CD8-positive, alpha-beta memory T cell (primary cell): Measurements from ENCODE around the gene DICER1. TPM values are rescaled to one million over a fixed set of nuclear protein-coding genes. Genes with fewer than 3 reads are reported as not detected.
"Not testable (repeated sequence)": the region's sequence is repeated elsewhere in the genome, so short reads cannot be mapped to it uniquely, and the experiment has no call there.

Experiments used
- CTCF ChIA-PET: fragments of 350-600 bp; sonication (Branson Sonifier 250); formaldehyde crosslinking; loops from one replicate; lab custom pipeline; 2021; ENCODE audit warnings: antibody characterized with exemption; lab: Charles Lee
- POLR2A ChIA-PET: fragments of 350-600 bp; sonication (Branson Sonifier 250); formaldehyde crosslinking; loops from one replicate; lab custom pipeline; 2021; ENCODE audit warnings: antibody characterized with exemption; lab: Charles Lee
- DNase-seq, 5 donors: peaks; one replicate each; pipeline versions ENCODE4 v3.0.0 to v3.0.0-alpha.2; 2020 to 2022; ENCODE audit warnings: mixed read lengths in 1 of 5
- H3K27ac ChIP-seq: one replicate; pipeline ENCODE4 v1.7.0; 2013; ENCODE audit warnings: low read depth, mild to moderate bottlenecking, low read length, moderate library complexity
- H3K27me3 ChIP-seq: 2 replicates; pipeline ENCODE4 v1.7.0; 2013; ENCODE audit warnings: low read length, mild to moderate bottlenecking; ENCODE audit not compliant: insufficient read depth, poor library complexity, severe bottlenecking
- H3K36me3 ChIP-seq: 2 replicates; pipeline ENCODE4 v1.7.0; 2013; ENCODE audit warnings: mild to moderate bottlenecking, low read length, moderate library complexity; ENCODE audit not compliant: insufficient read depth
- H3K4me1 ChIP-seq: 2 replicates; pipeline ENCODE4 v1.7.0; 2013; ENCODE audit warnings: mild to moderate bottlenecking, low read length, moderate library complexity; ENCODE audit not compliant: insufficient read depth
- H3K4me3 ChIP-seq: 2 replicates; pipeline ENCODE4 v1.7.0; 2013; ENCODE audit warnings: mild to moderate bottlenecking, low read length
- H3K9me3 ChIP-seq: 2 replicates; pipeline ENCODE4 v1.7.0; 2013; ENCODE audit warnings: mild to moderate bottlenecking, low read length
- H3K27ac Mint-ChIP-seq, 8 donors: one replicate each; pipeline ENCODE4 v1.8.0; 2020 to 2021; ENCODE audit warnings: mixed read lengths in 8 of 8, mild to moderate bottlenecking in 6 of 8, inconsistent platforms in 3 of 8, moderate library complexity in 3 of 8
- H3K27me3 Mint-ChIP-seq, 2 donors: one replicate each; pipeline ENCODE4 v1.8.0; 2020 to 2021; ENCODE audit warnings: mixed read lengths in 2 of 2, mild to moderate bottlenecking in 1 of 2, moderate library complexity in 1 of 2
- H3K36me3 Mint-ChIP-seq, 3 donors: one replicate each; pipeline ENCODE4 v1.8.0; 2020 to 2021; ENCODE audit warnings: mixed read lengths in 3 of 3, inconsistent platforms in 1 of 3, mild to moderate bottlenecking in 1 of 3
- H3K4me1 Mint-ChIP-seq, 3 donors: one replicate each; pipeline ENCODE4 v1.8.0; 2020 to 2021; ENCODE audit warnings: mixed read lengths in 3 of 3, inconsistent platforms in 1 of 3, mild to moderate bottlenecking in 1 of 3
- H3K4me3 Mint-ChIP-seq, 7 donors: one replicate each; pipeline ENCODE4 v1.8.0; 2020 to 2021; ENCODE audit warnings: mixed read lengths in 7 of 7, mild to moderate bottlenecking in 6 of 7, moderate library complexity in 4 of 7, inconsistent platforms in 2 of 7
- H3K9me3 Mint-ChIP-seq, 5 donors: one replicate each; pipeline ENCODE4 v1.8.0; 2020 to 2022; ENCODE audit warnings: mixed read lengths in 5 of 5, mild to moderate bottlenecking in 3 of 5, moderate library complexity in 2 of 5, inconsistent platforms in 1 of 5
- polyA plus RNA-seq: library from polyadenylated mRNA; unstranded; fragments of 300-500 nt; fragmentation: Illumina TruSeq; gene quantifications from one replicate; pipeline ENCODE4 v1.2.3, GENCODE V29; 2021
- total RNA-seq, 2 experiments: library from RNA; stranded (reverse); gene quantifications; one replicate each; pipeline ENCODE4 v1.2.3, GENCODE V29; 2021

The DICER1 gene
- total RNA-seq, result 10 to 100 TPM; 57.9 to 62.0 TPM
- polyA plus RNA-seq, result 15.0 TPM

GRCh38 chr14:95157327-95158189 is at the start of gene DICER1:
TSS of gene DICER1 (minus strand) at chr14:95157529. CDS start at chr14:95133458, 24,071 bp downstream.
- peak within 1 kb of the TSS; percentile 96 to 100 (median 99) for H3K27ac Mint-ChIP-seq
- H3K27me3 Mint-ChIP-seq, result no peaks in the 10 kb centered on the region
- ChIA-PET CTCF (no interaction called here), POLR2A (interaction anchor here (0.9 to 1.2 kb wide), 3 partner anchors 8 to 211 kb away, joined by 3 to 6 read pairs (median 4); no protein-coding TSS in a partner anchor)
- H3K36me3 Mint-ChIP-seq, result peaks cover 0 to 9% (median 0%) of the 10 kb centered on the region in 3 donors
- peak within 1 kb of the TSS; percentile 87 for H3K4me3 ChIP-seq
- no peaks in the 10 kb centered on the region for H3K9me3 ChIP-seq
- H3K9me3 Mint-ChIP-seq, result no peaks in the 10 kb centered on the region
- peaks cover 37 to 46% (median 43%) of the 10 kb centered on the region in 3 donors for H3K4me1 Mint-ChIP-seq
- peak within 1 kb of the TSS; percentile 92 for H3K27ac ChIP-seq
- H3K27me3 ChIP-seq, result no peaks in the 10 kb centered on the region
- H3K36me3 ChIP-seq, result no peaks in the 10 kb centered on the region
- H3K4me3 Mint-ChIP-seq, result peak within 1 kb of the TSS; percentile 94 to 99 (median 98)
- peaks cover 36% of the 10 kb centered on the region for H3K4me1 ChIP-seq
- DNase-seq, result peak; percentile 92 to 96 (median 93)

GRCh38 chr14:95206534-95206933 is 49.2 kb upstream of the DICER1 start:
- no peak for DNase-seq
- H3K36me3 ChIP-seq, result no peaks in the 10 kb centered on the region
- no peak overlapping the region for H3K27ac ChIP-seq
- CTCF ChIA-PET, result no interaction called here
- no peaks in the 10 kb centered on the region for H3K4me1 Mint-ChIP-seq
- H3K4me1 ChIP-seq, result no peaks in the 10 kb centered on the region
- no peak overlapping the region for H3K4me3 Mint-ChIP-seq
- H3K4me3 ChIP-seq, result no peak overlapping the region
- no peaks in the 10 kb centered on the region for H3K36me3 Mint-ChIP-seq
- H3K27me3 ChIP-seq, result no peaks in the 10 kb centered on the region
- H3K9me3 Mint-ChIP-seq, result peaks cover 0 to 7% (median 3%) of the 10 kb centered on the region in 5 donors
- no peaks in the 10 kb centered on the region for H3K9me3 ChIP-seq
- H3K27me3 Mint-ChIP-seq, result peaks cover 6 to 7% of the 10 kb centered on the region in 2 donors
- POLR2A ChIA-PET, result no interaction called here
- no peak overlapping the region for H3K27ac Mint-ChIP-seq

- Histone ChIP-seq H3K4me1 (no peaks in the 10 kb centered on the region), H3K27ac (no peak overlapping the region), H3K36me3 (no peaks in the 10 kb centered on the region), H3K27me3 (no peaks in the 10 kb centered on the region), H3K9me3 (no peaks in the 10 kb centered on the region), H3K4me3 (no peak overlapping the region)
- POLR2A ChIA-PET, result no interaction called here
- Mint-ChIP-seq H3K36me3 (no peaks in the 10 kb centered on the region), H3K4me3 (no peak overlapping the region), H3K27ac (no peak overlapping the region), H3K9me3 (peaks cover 0 to 7% (median 3%) of the 10 kb centered on the region in 5 donors), H3K4me1 (no peaks in the 10 kb centered on the region), H3K27me3 (peaks cover 7 to 8% of the 10 kb centered on the region in 2 donors)
- CTCF ChIA-PET, result interaction anchor here (0.5 kb wide), 1 partner anchor 340 kb away, joined by 3 read pairs; no protein-coding TSS in a partner anchor
- no peak for DNase-seq
These were observed 47.4 kb upstream of the DICER1 start for GRCh38 chr14:95204705-95205104.

DNA sequence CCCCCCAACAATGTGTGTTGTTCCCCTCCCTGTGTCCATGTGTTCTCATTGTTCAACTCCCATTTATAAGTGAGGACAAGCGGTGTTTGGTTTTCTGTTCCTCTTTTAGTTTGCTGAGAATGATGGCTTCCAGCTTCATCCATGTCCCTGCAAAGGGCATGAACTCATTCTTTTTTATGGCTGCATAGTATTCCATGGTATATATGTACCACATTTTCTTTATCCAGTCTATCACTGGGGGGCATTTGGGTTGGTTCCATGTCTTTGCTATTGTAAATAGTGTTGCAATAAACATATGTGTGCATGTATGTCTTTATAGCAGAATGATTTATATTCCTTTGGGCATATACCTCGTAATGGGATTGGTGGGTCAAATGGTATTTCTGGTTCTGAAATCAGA is 44.4 kb upstream of the DICER1 start:
- H3K9me3 ChIP-seq, H3K36me3 Mint-ChIP-seq, H3K4me1 ChIP-seq, H3K9me3 Mint-ChIP-seq, CTCF ChIA-PET, H3K4me1 Mint-ChIP-seq, H3K36me3 ChIP-seq, H3K27me3 ChIP-seq, DNase-seq, H3K4me3 Mint-ChIP-seq, POLR2A ChIA-PET, H3K27ac ChIP-seq, H3K4me3 ChIP-seq: not testable (repeated sequence)
- peaks cover 10 to 12% of the 10 kb centered on the region in 2 donors for H3K27me3 Mint-ChIP-seq
- peak overlapping the region in 1 of 8 donors; percentile 15 for H3K27ac Mint-ChIP-seq

DNA sequence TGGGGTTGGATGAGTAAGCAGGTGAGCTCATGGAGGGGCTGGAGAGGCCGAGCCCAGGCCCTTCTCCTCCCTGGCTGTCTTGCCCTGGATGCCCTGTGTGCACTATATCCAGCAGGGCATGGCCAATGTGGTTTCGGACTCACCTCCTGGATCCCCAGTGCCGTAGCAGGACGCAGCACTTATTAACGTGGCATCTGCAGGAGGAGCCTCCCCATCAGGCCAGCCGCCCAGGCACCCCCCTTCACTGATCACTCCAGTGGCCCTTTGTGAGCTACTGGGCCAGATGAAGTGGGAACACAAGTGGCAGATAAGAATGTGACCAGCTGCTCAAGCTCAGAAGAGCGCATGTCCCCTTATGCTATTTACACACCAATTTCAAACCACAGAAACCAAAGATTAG is 43.1 kb upstream of the DICER1 start:
- no peak overlapping the region for H3K4me3 Mint-ChIP-seq
- H3K4me1 ChIP-seq, result no peaks in the 10 kb centered on the region
- H3K27me3 ChIP-seq, result no peaks in the 10 kb centered on the region
- H3K9me3 ChIP-seq, result no peaks in the 10 kb centered on the region
- H3K27ac ChIP-seq, result no peak overlapping the region
- H3K4me3 ChIP-seq, result no peak overlapping the region
- H3K27me3 Mint-ChIP-seq, result peaks cover 10 to 17% of the 10 kb centered on the region in 2 donors
- H3K27ac Mint-ChIP-seq, result no peak overlapping the region
- peaks cover 0 to 7% (median 3%) of the 10 kb centered on the region in 5 donors for H3K9me3 Mint-ChIP-seq
- POLR2A ChIA-PET, result no interaction called here
- peaks cover 0 to 6% (median 2%) of the 10 kb centered on the region in 3 donors for H3K4me1 Mint-ChIP-seq
- CTCF ChIA-PET, result no interaction called here
- DNase-seq, result no peak
- H3K36me3 Mint-ChIP-seq, result no peaks in the 10 kb centered on the region
- H3K36me3 ChIP-seq, result no peaks in the 10 kb centered on the region

DNA sequence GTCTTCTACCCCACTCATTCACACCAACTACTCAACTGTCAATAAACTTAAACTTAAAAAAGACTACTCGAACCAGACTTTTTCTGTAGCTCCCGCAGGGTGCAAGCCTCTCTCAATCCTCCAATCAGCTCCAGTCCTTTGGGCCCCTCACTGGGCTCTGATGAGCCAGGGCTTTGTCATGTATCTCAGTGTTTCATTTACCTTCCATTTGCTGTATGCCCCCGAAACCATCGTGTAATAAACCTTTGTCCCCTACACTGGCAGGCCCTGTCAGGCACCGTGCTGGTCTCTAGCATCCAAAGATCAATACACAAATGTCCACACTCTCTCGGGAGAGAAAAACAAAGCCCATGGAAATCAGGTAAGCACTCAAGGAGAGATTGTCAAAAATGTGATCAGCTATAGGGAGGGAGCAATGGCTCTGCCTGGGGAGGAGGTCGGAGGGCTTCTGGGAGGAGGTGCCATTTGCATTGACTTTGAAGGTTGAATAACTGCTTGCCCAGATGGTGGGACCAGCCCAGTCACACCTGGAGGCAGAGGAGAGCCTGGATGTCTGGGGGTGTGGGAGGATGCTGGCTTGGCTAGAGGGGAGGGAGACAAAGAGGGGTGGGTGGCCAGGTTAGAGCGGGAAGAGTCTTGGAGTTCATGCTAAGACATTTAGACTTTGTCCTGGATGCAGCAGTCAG is 42.1 kb upstream of the DICER1 start:
- POLR2A ChIA-PET, result no interaction called here
- DNase-seq, result no peak
- CTCF ChIA-PET, result no interaction called here
- Histone ChIP-seq H3K36me3 (no peaks in the 10 kb centered on the region), H3K4me1 (no peaks in the 10 kb centered on the region), H3K9me3 (no peaks in the 10 kb centered on the region), H3K27ac (no peak overlapping the region), H3K4me3 (no peak overlapping the region), H3K27me3 (no peaks in the 10 kb centered on the region)
- no peaks in the 10 kb centered on the region for H3K36me3 Mint-ChIP-seq
- no peak overlapping the region for H3K4me3 Mint-ChIP-seq
- peaks cover 9 to 17% of the 10 kb centered on the region in 2 donors for H3K27me3 Mint-ChIP-seq
- peaks cover 0 to 6% (median 2%) of the 10 kb centered on the region in 3 donors for H3K4me1 Mint-ChIP-seq
- H3K9me3 Mint-ChIP-seq, result peaks cover 0 to 3% (median 0%) of the 10 kb centered on the region in 5 donors
- H3K27ac Mint-ChIP-seq, result no peak overlapping the region

DNA sequence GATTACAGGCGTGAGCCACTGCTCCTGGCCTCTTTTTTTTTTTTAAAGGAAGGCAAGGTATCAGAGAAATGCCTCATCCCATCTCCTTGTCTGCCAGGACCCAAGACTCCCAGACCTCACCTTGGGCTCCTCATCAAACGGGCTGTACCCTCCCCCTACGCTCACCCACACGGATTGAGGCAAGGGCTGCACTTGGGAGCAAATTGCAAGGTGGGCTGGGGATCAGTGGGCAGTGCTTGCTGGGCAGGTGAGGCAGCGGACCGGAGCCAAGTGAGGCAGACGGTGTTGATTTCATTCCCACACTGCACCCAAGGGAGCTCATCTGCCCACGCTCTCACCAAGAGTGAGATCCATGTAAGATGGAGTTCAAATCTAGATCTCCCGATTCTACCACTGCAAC is 41.0 kb upstream of the DICER1 start:
- POLR2A ChIA-PET, result no interaction called here
- CTCF ChIA-PET, result no interaction called here
- no peaks in the 10 kb centered on the region for H3K9me3 Mint-ChIP-seq
- Histone ChIP-seq H3K9me3 (no peaks in the 10 kb centered on the region), H3K4me1 (no peaks in the 10 kb centered on the region), H3K27me3 (no peaks in the 10 kb centered on the region), H3K27ac (no peak overlapping the region), H3K4me3 (no peak overlapping the region), H3K36me3 (no peaks in the 10 kb centered on the region)
- peaks cover 0 to 6% (median 2%) of the 10 kb centered on the region in 3 donors for H3K4me1 Mint-ChIP-seq
- no peak overlapping the region for H3K4me3 Mint-ChIP-seq
- H3K27me3 Mint-ChIP-seq, result peaks cover 6 to 17% of the 10 kb centered on the region in 2 donors
- no peaks in the 10 kb centered on the region for H3K36me3 Mint-ChIP-seq
- no peak for DNase-seq
- no peak overlapping the region for H3K27ac Mint-ChIP-seq

GRCh38 chr14:95197551-95197950 is 40.2 kb upstream of the DICER1 start:
- ChIA-PET POLR2A (no interaction called here), CTCF (no interaction called here)
- DNase-seq, result no peak
- no peaks in the 10 kb centered on the region for H3K36me3 Mint-ChIP-seq
- no peaks in the 10 kb centered on the region for H3K9me3 ChIP-seq
- no peak overlapping the region for H3K4me3 ChIP-seq
- H3K9me3 Mint-ChIP-seq, result no peaks in the 10 kb centered on the region
- H3K36me3 ChIP-seq, result no peaks in the 10 kb centered on the region
- no peak overlapping the region for H3K27ac ChIP-seq
- H3K27me3 Mint-ChIP-seq, result peaks cover 3 to 17% of the 10 kb centered on the region in 2 donors
- H3K4me3 Mint-ChIP-seq, result no peak overlapping the region
- no peaks in the 10 kb centered on the region for H3K4me1 ChIP-seq
- H3K27me3 ChIP-seq, result no peaks in the 10 kb centered on the region
- H3K27ac Mint-ChIP-seq, result no peak overlapping the region
- H3K4me1 Mint-ChIP-seq, result peaks cover 0 to 6% (median 2%) of the 10 kb centered on the region in 3 donors
